GM12865 (cell line): ENCODE results near the gene DGCR6L.
"Not testable (repeated sequence)": the region's sequence is repeated elsewhere in the genome, so short reads cannot be mapped to it uniquely, and the experiment has no call there.

Experiments
- DNase-seq: peaks from one replicate; pipeline ENCODE4 v3.0.0; 2010; ENCODE audit warnings: low read depth
- H3K4me3 ChIP-seq: 2 replicates; pipeline ENCODE4 v1.5.1; 2011; ENCODE audit warnings: mild to moderate bottlenecking, low read depth, low read length, control low read depth
- TF ChIP-seq, protein P1 (sequence below): IDR thresholded peaks from 2 replicates; pipeline ENCODE4 v1.5.1; 2011; ENCODE audit warnings: low read length, control low read depth, low read depth, inconsistent platforms; ENCODE audit not compliant: insufficient read depth; ENCODE audit errors: missing control alignments

Gene DGCR6L

GRCh38 chr22:20268279-20269012, 51.4 kb downstream of the DGCR6L start, which contains the start of gene RTN4R:
TSS of gene RTN4R (minus strand) at chr22:20268318. CDS start at chr22:20268092, 226 bp downstream.
- peak; percentile 44 for DNase-seq
- no peak within 1 kb of the TSS for H3K4me3 ChIP-seq
- TF ChIP-seq, protein P1, sequence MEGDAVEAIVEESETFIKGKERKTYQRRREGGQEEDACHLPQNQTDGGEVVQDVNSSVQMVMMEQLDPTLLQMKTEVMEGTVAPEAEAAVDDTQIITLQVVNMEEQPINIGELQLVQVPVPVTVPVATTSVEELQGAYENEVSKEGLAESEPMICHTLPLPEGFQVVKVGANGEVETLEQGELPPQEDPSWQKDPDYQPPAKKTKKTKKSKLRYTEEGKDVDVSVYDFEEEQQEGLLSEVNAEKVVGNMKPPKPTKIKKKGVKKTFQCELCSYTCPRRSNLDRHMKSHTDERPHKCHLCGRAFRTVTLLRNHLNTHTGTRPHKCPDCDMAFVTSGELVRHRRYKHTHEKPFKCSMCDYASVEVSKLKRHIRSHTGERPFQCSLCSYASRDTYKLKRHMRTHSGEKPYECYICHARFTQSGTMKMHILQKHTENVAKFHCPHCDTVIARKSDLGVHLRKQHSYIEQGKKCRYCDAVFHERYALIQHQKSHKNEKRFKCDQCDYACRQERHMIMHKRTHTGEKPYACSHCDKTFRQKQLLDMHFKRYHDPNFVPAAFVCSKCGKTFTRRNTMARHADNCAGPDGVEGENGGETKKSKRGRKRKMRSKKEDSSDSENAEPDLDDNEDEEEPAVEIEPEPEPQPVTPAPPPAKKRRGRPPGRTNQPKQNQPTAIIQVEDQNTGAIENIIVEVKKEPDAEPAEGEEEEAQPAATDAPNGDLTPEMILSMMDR, result peak; percentile 70

- no peak for DNase-seq
- TF ChIP-seq, protein P1, result no peak
- H3K4me3 ChIP-seq, result no peak overlapping the region
Measured at GRCh38 chr22:20267441-20268278, 52.2 kb downstream of the DGCR6L start.

DNA sequence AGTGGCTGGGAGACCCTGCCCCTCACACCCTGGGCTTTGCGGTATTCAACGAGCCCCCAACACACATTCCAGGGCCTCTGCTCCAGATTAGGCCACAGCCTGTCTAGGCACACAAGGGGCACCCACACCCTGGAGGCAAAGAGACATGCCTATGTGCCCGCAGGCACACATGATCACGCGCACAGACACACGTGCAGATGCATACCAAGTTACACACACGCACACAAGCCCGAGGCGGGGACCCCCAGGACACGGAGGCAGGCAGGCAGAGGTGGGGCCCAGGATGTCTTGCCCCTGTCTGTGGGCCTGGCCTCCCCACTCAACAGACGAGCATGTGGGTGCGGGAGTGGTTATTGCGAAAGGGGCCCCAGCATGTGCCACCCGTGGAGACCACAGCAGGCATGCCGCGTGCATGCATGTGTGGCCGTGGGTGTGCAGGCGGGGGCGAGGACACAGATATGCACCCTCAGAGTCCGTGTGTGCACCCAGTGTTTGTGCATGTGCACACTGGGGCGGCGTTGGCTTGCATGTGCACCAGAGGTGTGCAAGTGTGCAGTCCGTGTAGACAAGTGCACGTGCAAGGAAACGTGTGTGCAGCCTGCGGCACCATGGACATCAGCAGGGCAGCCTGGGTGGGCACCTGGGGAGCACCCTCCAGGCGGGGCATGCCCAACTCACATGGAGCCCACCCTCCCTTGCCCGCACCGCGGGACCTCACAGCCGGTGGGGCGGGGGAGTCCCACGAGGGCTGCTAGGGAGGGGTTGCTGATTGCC, 53.0 kb downstream of the DGCR6L start:
- not testable (repeated sequence) for H3K4me3 ChIP-seq, DNase-seq

DNA sequence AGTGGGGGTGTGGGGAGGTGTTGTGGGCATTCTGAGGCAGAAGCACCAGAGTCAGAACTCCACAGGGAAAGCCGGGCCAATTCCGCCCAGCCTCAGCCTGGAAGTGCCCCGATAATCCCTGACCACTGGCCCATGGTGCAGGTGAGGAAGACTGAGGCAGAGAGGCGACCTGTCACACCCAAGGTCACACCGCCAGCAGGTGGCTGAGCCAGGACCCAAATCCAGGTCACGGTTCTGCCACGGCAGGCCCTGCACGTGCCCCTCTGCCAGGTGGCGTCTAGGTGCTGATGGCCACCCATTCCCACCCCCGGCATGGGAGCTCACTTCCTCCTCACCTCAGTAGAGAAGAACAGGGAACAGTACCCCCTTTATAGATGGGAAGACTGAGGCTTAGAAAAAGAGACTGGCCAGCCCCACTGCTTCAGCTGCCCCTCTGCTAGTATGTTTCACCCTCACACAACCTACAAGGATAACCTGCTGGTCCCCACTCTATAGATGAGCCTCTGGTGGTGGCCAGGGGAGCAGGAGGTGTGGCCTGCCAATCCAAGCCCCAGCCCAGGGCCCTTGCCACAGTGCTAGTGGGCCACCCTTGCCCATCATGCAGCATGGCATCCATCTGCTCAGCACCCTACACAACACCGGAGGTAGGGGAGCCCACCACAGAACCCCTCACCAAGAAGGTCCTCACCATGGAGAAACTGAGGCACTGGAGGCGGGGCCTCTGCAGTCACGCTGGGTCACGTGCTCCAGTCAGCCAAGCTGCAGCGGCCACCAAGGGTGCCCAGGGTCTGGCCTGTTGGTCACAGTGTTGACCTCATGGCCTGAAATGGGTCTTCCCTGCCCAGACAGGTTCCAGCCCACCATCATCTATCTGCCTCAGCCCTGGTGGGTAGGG, 53.8 kb downstream of the DGCR6L start:
- DNase-seq, result not testable (repeated sequence)

DNA sequence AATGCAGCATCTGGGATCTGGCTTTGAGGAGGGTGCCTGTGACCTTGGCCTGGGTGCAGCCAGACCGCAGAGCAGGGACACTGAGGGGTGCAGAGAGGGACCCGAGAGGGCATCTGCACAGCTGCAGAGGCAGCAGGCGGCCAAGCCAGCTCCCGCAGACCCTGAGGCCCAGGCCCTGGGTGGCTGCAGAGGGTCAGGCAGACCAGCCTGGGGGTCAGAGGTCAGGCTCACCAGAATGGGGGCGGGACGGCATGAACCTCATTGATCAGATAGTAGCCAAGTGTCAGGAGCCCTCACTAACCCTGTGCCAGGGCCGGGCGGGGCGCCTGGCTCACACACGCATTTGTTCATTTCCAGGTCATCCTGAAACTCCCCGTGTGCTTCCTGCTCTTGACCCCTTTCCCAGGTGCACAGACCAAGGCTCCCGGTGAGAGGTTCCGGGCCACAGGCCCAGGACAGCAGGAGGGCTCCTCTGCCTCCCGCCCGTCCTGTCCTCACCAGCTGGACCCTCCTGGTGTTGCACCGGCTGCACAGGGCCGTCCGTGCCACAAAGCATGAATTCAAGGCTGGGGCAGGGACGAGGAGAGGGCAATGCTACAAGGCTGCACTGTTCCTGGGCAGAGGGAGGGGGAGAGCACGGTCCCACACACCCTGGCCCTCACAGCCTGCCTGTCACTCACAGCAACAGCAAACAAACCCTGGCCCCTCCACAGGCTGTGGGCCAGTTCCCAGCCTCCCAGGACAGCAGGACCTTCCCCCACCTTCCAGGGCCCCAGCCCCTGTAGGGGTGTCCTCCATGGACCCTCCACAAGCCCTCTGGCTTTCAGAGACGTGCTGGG, 55.0 kb downstream of the DGCR6L start:
- DNase-seq, result no peak
- H3K4me3 ChIP-seq, result no peak overlapping the region
- TF ChIP-seq, protein P1, result no peak

More for the DNA sequence above, 53.8 kb downstream of the DGCR6L start:
- not testable (repeated sequence) for H3K4me3 ChIP-seq
